Activated CD8-positive, alpha-beta memory T cell treated with anti-CD3 and anti-CD28 coated beads, Interleukin-2, amount 10 ng/mL, durations not matched to agents 7 days and 5 days (primary cell): ENCODE measurements around the gene CAPN10. TPM values are rescaled to one million over a fixed set of nuclear protein-coding genes. Genes with fewer than 3 reads are reported as not detected.

Source experiments
- ATAC-seq: fragments of 150-1000 bp; cut with Tn5 transposase; one replicate; pipeline ENCODE4 v1.10.0; 2021; ENCODE audit warnings: moderate library complexity
- CTCF ChIA-PET: fragments of 350-600 bp; sonication (Branson Sonifier 250); formaldehyde crosslinking; loops from one replicate; lab custom pipeline; 2021; ENCODE audit warnings: antibody characterized with exemption; lab: Charles Lee
- DNase-seq: peaks from one replicate; pipeline ENCODE4 v3.0.0-alpha.2; 2020
- H3K27ac Mint-ChIP-seq: one replicate; pipeline ENCODE4 v1.8.0; 2021; ENCODE audit warnings: mild to moderate bottlenecking, mixed read lengths
- H3K27me3 Mint-ChIP-seq: one replicate; pipeline ENCODE4 v1.8.0; 2021; ENCODE audit warnings: mixed read lengths
- H3K36me3 Mint-ChIP-seq: one replicate; pipeline ENCODE4 v1.8.0; 2021; ENCODE audit warnings: mild to moderate bottlenecking, mixed read lengths
- H3K4me1 Mint-ChIP-seq: one replicate; pipeline ENCODE4 v1.8.0; 2021; ENCODE audit warnings: mixed read lengths
- H3K4me3 Mint-ChIP-seq: one replicate; pipeline ENCODE4 v1.8.0; 2021; ENCODE audit warnings: mild to moderate bottlenecking, moderate library complexity, mixed read lengths
- H3K9me3 Mint-ChIP-seq: one replicate; pipeline ENCODE4 v1.8.0; 2022; ENCODE audit warnings: low read depth, mixed read lengths
- total RNA-seq, 2 experiments: library from RNA; stranded (reverse); gene quantifications; one replicate each; pipeline ENCODE4 v1.2.3, GENCODE V29; 2021

CAPN10 gene
- total RNA-seq, 2 experiments from 2014 or later: 54.0 to 75.8 TPM

GRCh38 chr2:240597419-240598181, 11.1 kb downstream of the CAPN10 start:
- H3K4me1 Mint-ChIP-seq: peaks cover 5% of the 10 kb centered on the region

GRCh38 chr2:240598311-240598911, 11.9 kb downstream of the CAPN10 start:
- H3K36me3 Mint-ChIP-seq: no peaks in the 10 kb centered on the region

More at GRCh38 chr2:240597419-240598181, 11.1 kb downstream of the CAPN10 start:
- H3K27me3 Mint-ChIP-seq: no peaks in the 10 kb centered on the region
- CTCF ChIA-PET: interaction anchor here (1.3 to 1.4 kb wide), 2 partner anchors 8 to 14 kb away, joined by 3 read pairs; no protein-coding TSS in a partner anchor
- H3K4me3 Mint-ChIP-seq: no peak overlapping the region
- H3K9me3 Mint-ChIP-seq: no peaks in the 10 kb centered on the region
- ATAC-seq (no peak), DNase-seq (no peak)
- H3K36me3 Mint-ChIP-seq: peaks cover under 1% of the 10 kb centered on the region
- no peak overlapping the region for H3K27ac Mint-ChIP-seq

GRCh38 chr2:240599141-240599583, 12.6 kb downstream of the CAPN10 start:
- Mint-ChIP-seq H3K27ac (peak overlapping the region; percentile 43), H3K9me3 (no peaks in the 10 kb centered on the region), H3K27me3 (no peaks in the 10 kb centered on the region), H3K4me3 (no peak overlapping the region), H3K4me1 (peaks cover 5% of the 10 kb centered on the region), H3K36me3 (no peaks in the 10 kb centered on the region)
- DNase-seq (no peak), ATAC-seq (no peak)
- CTCF ChIA-PET: interaction anchor here (1.1 to 1.3 kb wide), 2 partner anchors 10 to 13 kb away, joined by 3 to 4 read pairs; partner anchors contain the start of gene CAPN10

More at GRCh38 chr2:240598311-240598911, 11.9 kb downstream of the CAPN10 start:
- CTCF ChIA-PET: interaction anchor here (1.1 to 1.3 kb wide), 2 partner anchors 11 to 12 kb away, joined by 3 to 4 read pairs; partner anchors contain the start of gene CAPN10
- Mint-ChIP-seq H3K9me3 (no peaks in the 10 kb centered on the region), H3K4me1 (peaks cover 5% of the 10 kb centered on the region), H3K27me3 (no peaks in the 10 kb centered on the region), H3K4me3 (no peak overlapping the region), H3K27ac (no peak overlapping the region)
- DNase-seq: no peak
- ATAC-seq: no peak

- no peaks in the 10 kb centered on the region for H3K36me3 Mint-ChIP-seq
- CTCF ChIA-PET: interaction anchor here (1.0 kb wide), 1 partner anchor 13 kb away, joined by 3 read pairs; no protein-coding TSS in a partner anchor
- ATAC-seq (no peak), DNase-seq (no peak)
- no peak overlapping the region for H3K4me3 Mint-ChIP-seq
- H3K27me3 Mint-ChIP-seq: no peaks in the 10 kb centered on the region
- no peaks in the 10 kb centered on the region for H3K9me3 Mint-ChIP-seq
- no peak overlapping the region for H3K27ac Mint-ChIP-seq
- peaks cover 7% of the 10 kb centered on the region for H3K4me1 Mint-ChIP-seq
These were observed 14.0 kb downstream of the CAPN10 start for GRCh38 chr2:240600451-240600961.

- no peaks in the 10 kb centered on the region for H3K9me3 Mint-ChIP-seq
- CTCF ChIA-PET: interaction anchor here (1.0 kb wide), 1 partner anchor 14 kb away, joined by 3 read pairs; no protein-coding TSS in a partner anchor
- DNase-seq: no peak
These were observed 14.7 kb downstream of the CAPN10 start for GRCh38 chr2:240601061-240601830.

GRCh38 chr2:240601831-240602160, 15.3 kb downstream of the CAPN10 start:
- Mint-ChIP-seq H3K36me3 (no peaks in the 10 kb centered on the region), H3K9me3 (no peaks in the 10 kb centered on the region), H3K4me3 (no peak overlapping the region), H3K4me1 (peaks cover 2% of the 10 kb centered on the region), H3K27me3 (no peaks in the 10 kb centered on the region), H3K27ac (no peak overlapping the region)
- CTCF ChIA-PET: interaction anchor here (1.0 kb wide), 1 partner anchor 14 kb away, joined by 3 read pairs; no protein-coding TSS in a partner anchor
- DNase-seq (no peak), ATAC-seq (no peak)

More at GRCh38 chr2:240601061-240601830, 14.7 kb downstream of the CAPN10 start:
- ATAC-seq: no peak
- Mint-ChIP-seq H3K4me3 (no peak overlapping the region), H3K4me1 (peaks cover 2% of the 10 kb centered on the region), H3K27ac (no peak overlapping the region), H3K27me3 (no peaks in the 10 kb centered on the region), H3K36me3 (no peaks in the 10 kb centered on the region)

GRCh38 chr2:240602266-240603050, 15.9 kb downstream of the CAPN10 start:
- Mint-ChIP-seq H3K4me3 (no peak overlapping the region), H3K9me3 (no peaks in the 10 kb centered on the region)

GRCh38 chr2:240603081-240603835, 16.7 kb downstream of the CAPN10 start:
- ATAC-seq: no peak
- H3K27ac Mint-ChIP-seq: no peak overlapping the region
- no peaks in the 10 kb centered on the region for H3K36me3 Mint-ChIP-seq
- CTCF ChIA-PET: interaction anchor here (1.4 kb wide), 1 partner anchor 23 kb away, joined by 3 read pairs; no protein-coding TSS in a partner anchor
- no peak overlapping the region for H3K4me3 Mint-ChIP-seq
- H3K4me1 Mint-ChIP-seq: peaks cover 5% of the 10 kb centered on the region
- H3K9me3 Mint-ChIP-seq: no peaks in the 10 kb centered on the region
- H3K27me3 Mint-ChIP-seq: no peaks in the 10 kb centered on the region
- no peak for DNase-seq

More at GRCh38 chr2:240602266-240603050, 15.9 kb downstream of the CAPN10 start:
- Mint-ChIP-seq H3K36me3 (no peaks in the 10 kb centered on the region), H3K27ac (no peak overlapping the region), H3K4me1 (peaks cover 2% of the 10 kb centered on the region), H3K27me3 (no peaks in the 10 kb centered on the region)
- DNase-seq (no peak), ATAC-seq (no peak)
- CTCF ChIA-PET: no interaction called here

- ATAC-seq: no peak
- H3K27me3 Mint-ChIP-seq: no peaks in the 10 kb centered on the region
- H3K27ac Mint-ChIP-seq: no peak overlapping the region
- H3K4me3 Mint-ChIP-seq: no peak overlapping the region
- peaks cover 6% of the 10 kb centered on the region for H3K4me1 Mint-ChIP-seq
- no peaks in the 10 kb centered on the region for H3K9me3 Mint-ChIP-seq
- no peaks in the 10 kb centered on the region for H3K36me3 Mint-ChIP-seq
- DNase-seq: no peak
- CTCF ChIA-PET: interaction anchor here (1.4 kb wide), 1 partner anchor 23 kb away, joined by 3 read pairs; no protein-coding TSS in a partner anchor
These were observed 17.3 kb downstream of the CAPN10 start for GRCh38 chr2:240603846-240604245.

GRCh38 chr2:240604291-240604938, 17.9 kb downstream of the CAPN10 start:
- H3K9me3 Mint-ChIP-seq: no peaks in the 10 kb centered on the region
- H3K36me3 Mint-ChIP-seq: no peaks in the 10 kb centered on the region
- DNase-seq (no peak), ATAC-seq (peak; percentile 39)
- CTCF ChIA-PET: interaction anchor here (1.4 kb wide), 1 partner anchor 22 kb away, joined by 3 read pairs; no protein-coding TSS in a partner anchor
- peaks cover 10% of the 10 kb centered on the region for H3K4me1 Mint-ChIP-seq
- H3K4me3 Mint-ChIP-seq: no peak overlapping the region
- no peak overlapping the region for H3K27ac Mint-ChIP-seq
- no peaks in the 10 kb centered on the region for H3K27me3 Mint-ChIP-seq
